ENCODE data around the gene SPATA31E1. TPM values are rescaled to one million over a fixed set of nuclear protein-coding genes. Genes with fewer than 3 reads are reported as not detected.

The SPATA31E1 gene
- total RNA-seq, 3 donors from 2014 or later = not detected

DNA sequence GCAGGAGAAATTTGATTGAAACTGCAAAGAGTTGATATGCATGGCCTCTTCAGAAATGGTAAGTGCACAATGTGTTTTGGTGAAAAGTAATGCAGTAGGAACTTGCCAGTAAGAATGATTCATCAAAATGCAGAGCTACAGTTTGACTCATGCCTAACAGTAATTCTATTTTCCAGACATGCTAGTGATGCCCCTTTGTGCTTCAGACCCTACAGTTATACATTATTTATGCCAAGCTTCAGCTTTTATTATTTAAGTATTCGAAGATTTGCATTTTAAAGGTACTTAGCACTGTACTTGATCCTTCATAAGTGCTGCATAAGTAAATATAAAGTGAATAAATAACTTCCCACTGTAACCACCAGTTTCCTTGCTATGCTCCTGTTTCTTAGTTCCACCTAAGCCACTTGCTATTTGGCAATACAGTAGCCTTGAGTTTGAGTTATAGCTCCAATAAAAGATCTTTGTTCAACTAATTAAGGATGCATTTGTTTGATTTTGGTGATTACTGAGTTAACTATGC, 3.6 kb upstream of the SPATA31E1 start:
- no peak overlapping the region for H3K27ac ChIP-seq
- H3K27me3 ChIP-seq = no peaks in the 10 kb centered on the region
- DNase-seq (ENCODE audit: low spot score in 2 of 2) = no peak
- TF ChIP-seq POLR2A (IDR thresholded peaks at IDR 0.05) = no peak
- TF ChIP-seq, protein P1, sequence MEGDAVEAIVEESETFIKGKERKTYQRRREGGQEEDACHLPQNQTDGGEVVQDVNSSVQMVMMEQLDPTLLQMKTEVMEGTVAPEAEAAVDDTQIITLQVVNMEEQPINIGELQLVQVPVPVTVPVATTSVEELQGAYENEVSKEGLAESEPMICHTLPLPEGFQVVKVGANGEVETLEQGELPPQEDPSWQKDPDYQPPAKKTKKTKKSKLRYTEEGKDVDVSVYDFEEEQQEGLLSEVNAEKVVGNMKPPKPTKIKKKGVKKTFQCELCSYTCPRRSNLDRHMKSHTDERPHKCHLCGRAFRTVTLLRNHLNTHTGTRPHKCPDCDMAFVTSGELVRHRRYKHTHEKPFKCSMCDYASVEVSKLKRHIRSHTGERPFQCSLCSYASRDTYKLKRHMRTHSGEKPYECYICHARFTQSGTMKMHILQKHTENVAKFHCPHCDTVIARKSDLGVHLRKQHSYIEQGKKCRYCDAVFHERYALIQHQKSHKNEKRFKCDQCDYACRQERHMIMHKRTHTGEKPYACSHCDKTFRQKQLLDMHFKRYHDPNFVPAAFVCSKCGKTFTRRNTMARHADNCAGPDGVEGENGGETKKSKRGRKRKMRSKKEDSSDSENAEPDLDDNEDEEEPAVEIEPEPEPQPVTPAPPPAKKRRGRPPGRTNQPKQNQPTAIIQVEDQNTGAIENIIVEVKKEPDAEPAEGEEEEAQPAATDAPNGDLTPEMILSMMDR (IDR thresholded peaks at IDR 0.05) = no peak
- TF ChIP-seq POLR2AphosphoS5 (IDR thresholded peaks at IDR 0.05) = no peak
- H3K4me1 ChIP-seq = no peaks in the 10 kb centered on the region
- intact Hi-C loops (cut with DNase I; ENCODE audit: low total_unique reads) = no loop called here
- H3K4me3 ChIP-seq = no peak overlapping the region
- H3K9me3 ChIP-seq = no peaks in the 10 kb centered on the region
- no peaks in the 10 kb centered on the region for H3K36me3 ChIP-seq

DNA sequence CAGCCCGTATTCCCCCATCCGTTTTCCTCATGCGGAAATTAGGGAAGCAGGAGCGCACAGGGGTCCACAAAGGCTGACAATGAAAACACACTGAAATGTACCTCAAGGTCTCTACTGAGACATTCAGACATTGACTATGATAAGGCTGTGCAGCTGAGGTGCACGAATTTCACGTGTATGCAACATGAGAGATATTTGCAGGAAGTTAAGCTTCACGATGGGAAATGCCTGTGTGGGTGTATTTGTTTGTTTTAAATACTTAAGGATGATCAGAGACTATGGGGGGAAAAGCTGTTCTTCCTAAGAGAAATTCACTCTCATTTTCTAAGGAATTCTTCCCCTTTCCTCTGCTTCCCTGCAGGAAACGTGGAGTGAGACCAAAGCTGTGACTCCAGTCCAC, 2.6 kb upstream of the SPATA31E1 start:
- Histone ChIP-seq H3K36me3 (no peaks in the 10 kb centered on the region), H3K4me1 (no peaks in the 10 kb centered on the region), H3K9me3 (no peaks in the 10 kb centered on the region), H3K27ac (no peak overlapping the region), H3K4me3 (no peak overlapping the region), H3K27me3 (no peaks in the 10 kb centered on the region)
- peak in 1 of 2 donors; percentile 2 for DNase-seq (ENCODE audit: low spot score in 2 of 2)
- intact Hi-C loops (cut with DNase I; ENCODE audit: low total_unique reads) = no loop called here
- TF ChIP-seq, protein P1 (IDR thresholded peaks at IDR 0.05) = no peak
- no peak for TF ChIP-seq POLR2A (IDR thresholded peaks at IDR 0.05)
- no peak for TF ChIP-seq POLR2AphosphoS5 (IDR thresholded peaks at IDR 0.05)

DNA sequence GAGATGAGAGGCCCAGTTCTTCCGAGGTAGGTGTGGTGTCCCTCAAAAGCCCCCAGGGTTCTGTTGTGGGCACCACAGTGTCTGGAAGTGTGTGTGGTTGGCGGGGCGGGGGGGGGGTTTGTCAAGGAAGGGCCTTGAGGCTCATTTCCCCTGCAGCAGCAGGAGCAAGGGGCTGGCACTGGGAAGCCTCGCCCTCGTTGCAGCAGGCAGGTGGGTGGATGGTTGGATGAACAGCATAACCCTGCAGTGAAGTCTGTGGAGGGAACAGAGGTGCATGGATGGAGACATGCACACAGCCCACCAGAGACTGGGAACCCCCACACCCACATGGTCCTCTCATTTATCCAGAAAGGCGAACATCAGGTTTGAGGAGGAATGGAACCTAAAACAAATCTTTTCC, 2.0 kb upstream of the SPATA31E1 start:
- Histone ChIP-seq H3K36me3 (no peaks in the 10 kb centered on the region), H3K9me3 (no peaks in the 10 kb centered on the region), H3K4me1 (no peaks in the 10 kb centered on the region), H3K4me3 (no peak overlapping the region), H3K27me3 (no peaks in the 10 kb centered on the region), H3K27ac (no peak overlapping the region)
- no peak for DNase-seq (ENCODE audit: low spot score in 2 of 2)
- TF ChIP-seq, protein P1 (IDR thresholded peaks at IDR 0.05) = no peak
- TF ChIP-seq POLR2A (IDR thresholded peaks at IDR 0.05) (no peak), POLR2AphosphoS5 (IDR thresholded peaks at IDR 0.05) (no peak)
- intact Hi-C loops (cut with DNase I; ENCODE audit: low total_unique reads) = no loop called here

DNA sequence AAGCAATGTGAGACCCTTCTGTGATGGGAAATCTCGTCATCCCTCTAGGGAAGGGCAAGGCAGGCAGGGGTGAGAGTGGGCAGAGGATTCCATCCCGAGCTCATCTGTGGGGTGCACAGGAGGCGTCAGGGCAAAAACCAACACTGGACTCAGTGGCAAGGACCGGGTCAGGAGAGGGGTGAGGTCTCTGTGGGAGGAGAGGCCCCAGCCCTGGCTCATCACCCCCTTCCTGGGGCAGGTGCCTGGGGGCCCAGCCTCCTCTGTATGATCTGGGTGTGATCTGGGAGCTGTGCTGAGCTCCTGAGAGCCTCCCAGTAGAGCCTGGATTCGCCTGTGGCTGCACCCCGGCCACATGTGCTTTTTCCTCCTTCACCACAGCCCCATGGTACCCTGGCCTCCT, 597 bp downstream of the SPATA31E1 start:
- DNase-seq (ENCODE audit: low spot score in 2 of 2) = no peak
- H3K4me1 ChIP-seq = no peaks in the 10 kb centered on the region
- intact Hi-C loops (cut with DNase I; ENCODE audit: low total_unique reads) = no loop called here
- TF ChIP-seq POLR2AphosphoS5 (IDR thresholded peaks at IDR 0.05) = no peak
- TF ChIP-seq, protein P1 (IDR thresholded peaks at IDR 0.05) = no peak
- TF ChIP-seq POLR2A (IDR thresholded peaks at IDR 0.05) = no peak
- peaks cover 0 to 7% of the 10 kb centered on the region in 2 donors for H3K27me3 ChIP-seq
- H3K9me3 ChIP-seq = no peaks in the 10 kb centered on the region
- no peak overlapping the region for H3K27ac ChIP-seq
- H3K36me3 ChIP-seq = no peaks in the 10 kb centered on the region
- H3K4me3 ChIP-seq = no peak overlapping the region

DNA sequence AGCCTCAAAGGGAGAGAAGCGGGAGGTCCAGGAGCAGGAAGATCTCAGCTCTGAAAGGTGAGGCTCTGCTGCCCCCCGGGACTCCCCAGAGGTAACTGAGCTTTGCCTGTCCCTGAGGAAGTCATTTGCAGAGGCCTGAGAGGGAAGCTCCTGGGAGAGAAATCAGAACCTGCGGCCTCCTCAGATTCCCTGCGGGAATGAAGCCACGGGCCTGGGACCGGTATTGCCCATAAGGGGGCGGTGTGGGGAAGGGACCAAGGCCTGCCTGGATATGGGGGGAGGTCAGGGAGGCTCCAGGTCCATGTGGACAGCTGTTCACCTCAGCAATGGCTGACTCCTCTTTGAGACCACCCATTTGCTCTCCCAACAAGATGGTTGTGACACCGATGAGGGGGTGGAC, 1.3 kb downstream of the SPATA31E1 start:
- Histone ChIP-seq H3K4me1 (no peaks in the 10 kb centered on the region), H3K27ac (no peak overlapping the region), H3K27me3 (peaks cover 0 to 7% of the 10 kb centered on the region in 2 donors), H3K4me3 (no peak overlapping the region), H3K9me3 (no peaks in the 10 kb centered on the region), H3K36me3 (no peaks in the 10 kb centered on the region)
- no peak for DNase-seq (ENCODE audit: low spot score in 2 of 2)
- TF ChIP-seq POLR2A (IDR thresholded peaks at IDR 0.05) (no peak), POLR2AphosphoS5 (IDR thresholded peaks at IDR 0.05) (no peak)
- TF ChIP-seq, protein P1 (IDR thresholded peaks at IDR 0.05) = no peak
- intact Hi-C loops (cut with DNase I; ENCODE audit: low total_unique reads) = no loop called here
